HepG2 (cell line): ENCODE results near the gene CAST. TPM values are rescaled to one million over a fixed set of nuclear protein-coding genes. Genes with fewer than 3 reads are reported as not detected.

ENCODE experiments used
- BRD4 ChIP-seq: sonication (generic); formaldehyde crosslinking; IDR thresholded peaks from 2 replicates; pipeline ENCODE4 v1.4.0; 2020; ENCODE audit warnings: missing genetic modification reagents
- ELF1 ChIP-seq: sonication (generic); formaldehyde crosslinking; IDR thresholded peaks from 2 replicates; pipeline ENCODE4 v1.4.0; 2020; ENCODE audit warnings: missing genetic modification reagents
- GABPA ChIP-seq, 2 experiments: IDR thresholded peaks; 2 replicates each; pipeline ENCODE4 v1.6.1; 2011 to 2016; ENCODE audit warnings: low read depth in 2 of 2, low read length in 1 of 2, missing biosample characterization in 1 of 2, missing genetic modification characterization in 1 of 2
- MED13 ChIP-seq: sonication (generic); formaldehyde crosslinking; IDR thresholded peaks from 2 replicates; pipeline ENCODE4 v1.5.0; 2020; ENCODE audit warnings: missing genetic modification reagents
- PHF8 ChIP-seq: sonication (generic); formaldehyde crosslinking; IDR thresholded peaks from 2 replicates; pipeline ENCODE4 v1.5.0; 2020; ENCODE audit warnings: missing genetic modification reagents
- ZNF18 ChIP-seq: sonication (generic); formaldehyde crosslinking; IDR thresholded peaks from 2 replicates; pipeline ENCODE4 v1.8.0; 2022; ENCODE audit warnings: mild to moderate bottlenecking, missing genetic modification reagents; ENCODE audit not compliant: insufficient replicate concordance
- ZNF574 ChIP-seq: sonication (generic); formaldehyde crosslinking; IDR thresholded peaks from 2 replicates; pipeline ENCODE4 v1.4.0; 2020; ENCODE audit warnings: missing genetic modification reagents
- polyA plus RNA-seq, 8 experiments: library from polyadenylated mRNA; depleted of rRNA in 3 of 8; stranded (reverse) in 7 of 8; unstranded in 1 of 8; fragments of >200 nt; fragmentation: Illumina TruSeq in 4 of 8; extraction: Trizol in 4 of 8; gene quantifications; 2 replicates each; pipeline versions ENCODE4 v1.2.1 to v1.2.3, GENCODE V29; 2011 to 2016; ENCODE audit warnings: low read depth in 4 of 8, missing spikeins in 1 of 8, mixed read lengths in 1 of 8; ENCODE audit not compliant: insufficient read depth in 1 of 8
- total RNA-seq, 5 experiments: library from RNA; depleted of rRNA; stranded (reverse); fragments of >200 nt; fragmentation: Illumina TruSeq; extraction: Trizol; gene quantifications; 2 replicates each; pipeline ENCODE4 v1.2.3, GENCODE V29; 2016; ENCODE audit warnings: low read depth in 1 of 5
- TF ChIP-seq, protein P1 (sequence below): sonication (generic); formaldehyde crosslinking; IDR thresholded peaks from 2 replicates; pipeline ENCODE4 v1.4.0; 2020; ENCODE audit warnings: missing genetic modification reagents; ENCODE audit errors: not compliant biosample characterization
- TF ChIP-seq, protein P2 (sequence below): sonication (generic); formaldehyde crosslinking; IDR thresholded peaks from 2 replicates; pipeline ENCODE4 v1.4.0; 2020; ENCODE audit warnings: mild to moderate bottlenecking, missing genetic modification reagents

The CAST gene
- total and polyA plus RNA-seq, 2 of the 13 experiments (the other 11 are each of a cell fraction or from before 2014, with no cell fraction given): 42.1 to 67.6 TPM

GRCh38 chr5:96817506-96817905 lies 155.3 kb downstream of the CAST start (continued):
- TF ChIP-seq ZNF574 (CRISPR knock-in tag): no peak
- TF ChIP-seq, protein P1, sequence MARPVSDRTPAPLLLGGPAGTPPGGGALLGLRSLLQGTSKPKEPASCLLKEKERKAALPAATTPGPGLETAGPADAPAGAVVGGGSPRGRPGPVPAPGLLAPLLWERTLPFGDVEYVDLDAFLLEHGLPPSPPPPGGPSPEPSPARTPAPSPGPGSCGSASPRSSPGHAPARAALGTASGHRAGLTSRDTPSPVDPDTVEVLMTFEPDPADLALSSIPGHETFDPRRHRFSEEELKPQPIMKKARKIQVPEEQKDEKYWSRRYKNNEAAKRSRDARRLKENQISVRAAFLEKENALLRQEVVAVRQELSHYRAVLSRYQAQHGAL (CRISPR knock-in tag): no peak
- no peak for TF ChIP-seq ZNF18
- no peak for TF ChIP-seq GABPA (IDR thresholded peaks at IDR 0.05; ENCODE audit: low read depth, low read length)
- TF ChIP-seq GABPA (CRISPR knock-in tag; IDR thresholded peaks at IDR 0.05; ENCODE audit: low read depth): no peak
- TF ChIP-seq PHF8 (CRISPR knock-in tag): no peak
- TF ChIP-seq MED13 (CRISPR knock-in tag): no peak
- TF ChIP-seq, protein P2, sequence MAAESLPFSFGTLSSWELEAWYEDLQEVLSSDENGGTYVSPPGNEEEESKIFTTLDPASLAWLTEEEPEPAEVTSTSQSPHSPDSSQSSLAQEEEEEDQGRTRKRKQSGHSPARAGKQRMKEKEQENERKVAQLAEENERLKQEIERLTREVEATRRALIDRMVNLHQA (CRISPR knock-in tag): no peak
- no peak for TF ChIP-seq ELF1 (CRISPR knock-in tag)
- TF ChIP-seq BRD4 (CRISPR knock-in tag): no peak
